H9 (cell line): ENCODE data around the gene NOVA1. TPM values are rescaled to one million over a fixed set of nuclear protein-coding genes. Genes with fewer than 3 reads are reported as not detected.

Experiments used
- DNase-seq: peaks from one replicate; pipeline ENCODE4 v3.0.0-alpha.2; 2017
- H2AFZ ChIP-seq: one replicate; pipeline ENCODE4 v1.6.1; 2013; ENCODE audit warnings: mild to moderate bottlenecking, low read length, control low read depth, moderate library complexity
- H2AK5ac ChIP-seq: 2 replicates; pipeline ENCODE4 v1.6.1; 2013; ENCODE audit warnings: low read length, control low read depth, mixed read lengths; ENCODE audit not compliant: insufficient read length
- H2BK120ac ChIP-seq: one replicate; pipeline ENCODE4 v1.6.1; 2013; ENCODE audit warnings: low read depth, mild to moderate bottlenecking, low read length, control low read depth, inconsistent platforms; ENCODE audit not compliant: poor library complexity, severe bottlenecking
- H2BK12ac ChIP-seq: 2 replicates; pipeline ENCODE4 v1.6.1; 2013; ENCODE audit warnings: low read length, control low read depth, mixed read lengths, low read depth; ENCODE audit not compliant: insufficient read length
- H2BK15ac ChIP-seq: 2 replicates; pipeline ENCODE4 v1.6.1; 2013; ENCODE audit warnings: low read depth, low read length, control low read depth
- H2BK20ac ChIP-seq: one replicate; pipeline ENCODE4 v1.6.1; 2013; ENCODE audit warnings: low read depth, mild to moderate bottlenecking, low read length, control low read depth, inconsistent platforms; ENCODE audit not compliant: poor library complexity, severe bottlenecking
- H2BK5ac ChIP-seq: 2 replicates; pipeline ENCODE4 v1.6.1; 2013; ENCODE audit warnings: low read length, control low read depth, mixed read lengths; ENCODE audit not compliant: insufficient read length
- H3K14ac ChIP-seq: 2 replicates; pipeline ENCODE4 v1.6.1; 2013; ENCODE audit warnings: low read length, control low read depth; ENCODE audit not compliant: insufficient read depth
- H3K18ac ChIP-seq: 2 replicates; pipeline ENCODE4 v1.6.1; 2013; ENCODE audit warnings: low read depth, mild to moderate bottlenecking, mixed read lengths, low read length, control low read depth; ENCODE audit not compliant: insufficient read length
- H3K23ac ChIP-seq: 2 replicates; pipeline ENCODE4 v1.6.1; 2013; ENCODE audit warnings: low read length, control low read depth, mixed read lengths, low read depth; ENCODE audit not compliant: insufficient read length
- H3K23me2 ChIP-seq: 2 replicates; pipeline ENCODE4 v1.6.1; 2013; ENCODE audit warnings: low read depth, mild to moderate bottlenecking, mixed read lengths, low read length, control low read depth; ENCODE audit not compliant: insufficient read length, poor library complexity, severe bottlenecking
- H3K27ac ChIP-seq: 2 replicates; pipeline ENCODE4 v1.5.1; 2013; ENCODE audit warnings: low read length, control low read depth, mixed read lengths, low read depth; ENCODE audit not compliant: insufficient read length
- H3K27me3 ChIP-seq: 2 replicates; pipeline ENCODE4 v1.6.1; 2013; ENCODE audit warnings: low read length, control low read depth, inconsistent platforms; ENCODE audit not compliant: insufficient read depth
- H3K4ac ChIP-seq: 2 replicates; pipeline ENCODE4 v1.6.1; 2013; ENCODE audit warnings: low read depth, mild to moderate bottlenecking, control low read depth, inconsistent platforms, low read length, moderate library complexity
- H3K4me1 ChIP-seq: 2 replicates; pipeline ENCODE4 v1.6.1; 2013; ENCODE audit warnings: low read length, control low read depth, inconsistent platforms; ENCODE audit not compliant: insufficient read depth
- H3K4me2 ChIP-seq: 2 replicates; pipeline ENCODE4 v1.6.1; 2013; ENCODE audit warnings: low read length, control low read depth, mixed read lengths; ENCODE audit not compliant: insufficient read length, insufficient read depth
- H3K56ac ChIP-seq: 2 replicates; pipeline ENCODE4 v1.6.1; 2013; ENCODE audit warnings: low read depth, mild to moderate bottlenecking, mixed read lengths, low read length, control low read depth; ENCODE audit not compliant: insufficient read length
- H3K79me1 ChIP-seq: 2 replicates; pipeline ENCODE4 v1.6.1; 2013; ENCODE audit warnings: low read depth, mild to moderate bottlenecking, moderate library complexity, low read length, control low read depth, inconsistent platforms; ENCODE audit not compliant: insufficient read depth, poor library complexity, severe bottlenecking
- H3K79me2 ChIP-seq: 2 replicates; pipeline ENCODE4 v1.6.1; 2013; ENCODE audit warnings: low read length, control low read depth, inconsistent platforms; ENCODE audit not compliant: insufficient read depth
- H3K9ac ChIP-seq: 2 replicates; pipeline ENCODE4 v1.6.1; 2013; ENCODE audit warnings: low read length, control low read depth, mixed read lengths; ENCODE audit not compliant: insufficient read length; ENCODE audit errors: extremely low read depth
- H3K9me3 ChIP-seq: one replicate; pipeline ENCODE4 v1.6.1; 2013; ENCODE audit warnings: low read depth, low read length, inconsistent platforms; ENCODE audit not compliant: control insufficient read depth
- H3T11ph ChIP-seq: one replicate; pipeline ENCODE4 v1.6.1; 2013; ENCODE audit warnings: mild to moderate bottlenecking, low read length, control low read depth, inconsistent platforms
- H4K20me1 ChIP-seq: one replicate; pipeline ENCODE4 v1.6.1; 2013; ENCODE audit not compliant: control insufficient read depth, insufficient read length, insufficient read depth
- H4K5ac ChIP-seq: 2 replicates; pipeline ENCODE4 v1.6.1; 2013; ENCODE audit warnings: low read depth, mild to moderate bottlenecking, mixed read lengths, low read length, control low read depth; ENCODE audit not compliant: insufficient read length
- H4K8ac ChIP-seq: replicated peaks from 2 replicates; pipeline ENCODE4 v1.6.1; 2013; ENCODE audit warnings: low read length, control low read depth, mixed read lengths, low read depth; ENCODE audit not compliant: insufficient read length
- H4K91ac ChIP-seq: 2 replicates; pipeline ENCODE4 v1.6.1; 2013; ENCODE audit warnings: low read depth, mild to moderate bottlenecking, moderate library complexity, mixed read lengths, low read length, control low read depth; ENCODE audit not compliant: insufficient read length
- H3K27ac Mint-ChIP-seq, 3 experiments: 2 replicates in 2 of 3; 3 replicates in 1 of 3; pipeline ENCODE4 v1.8.0; 2020 to 2021; ENCODE audit warnings: mixed read lengths in 3 of 3, mild to moderate bottlenecking in 1 of 3, moderate library complexity in 1 of 3
- H3K27me3 Mint-ChIP-seq: 2 replicates; pipeline ENCODE4 v1.8.0; 2021; ENCODE audit warnings: low read depth, mild to moderate bottlenecking, moderate library complexity, mixed read lengths
- H3K36me3 Mint-ChIP-seq, 3 experiments: 2 replicates in 2 of 3; 3 replicates in 1 of 3; pipeline ENCODE4 v1.8.0; 2020 to 2021; ENCODE audit warnings: low read depth in 3 of 3, mixed read lengths in 3 of 3; ENCODE audit not compliant: insufficient read depth in 1 of 3
- H3K4me1 Mint-ChIP-seq, 2 experiments: 2 replicates each; pipeline ENCODE4 v1.8.0; 2020; ENCODE audit warnings: mixed read lengths in 2 of 2
- H3K4me3 Mint-ChIP-seq, 2 experiments: 2 replicates in 1 of 2; 3 replicates in 1 of 2; pipeline ENCODE4 v1.8.0; 2020 to 2021; ENCODE audit warnings: mild to moderate bottlenecking in 2 of 2, mixed read lengths in 2 of 2, moderate library complexity in 1 of 2
- H3K9me3 Mint-ChIP-seq, 2 experiments: 2 replicates in 1 of 2; 3 replicates in 1 of 2; pipeline ENCODE4 v1.8.0; 2020; ENCODE audit warnings: mild to moderate bottlenecking in 2 of 2, mixed read lengths in 2 of 2, moderate library complexity in 1 of 2
- WGBS: extraction: QIAGEN DNeasy Blood & Tissue Kit; methylation state at CpG from one replicate; pipeline ENCODE4 v1.1.7; 2013; ENCODE audit warnings: missing lambda C conversion rate, low lambda C conversion rate, mixed read lengths; ENCODE audit not compliant: insufficient read length; ENCODE audit errors: extremely low coverage; 5-methylcytosine and 5-hydroxymethylcytosine counted together
- total RNA-seq: library from RNA; stranded (reverse); gene quantifications from 2 replicates; pipeline ENCODE4 v1.2.1, GENCODE V29; 2021
- TF ChIP-seq, protein P1 (sequence below): fragments of 200-600 bp; sonication (generic); conservative IDR thresholded peaks from 3 replicates; pipeline ENCODE4 v1.8.0; 2021; ENCODE audit warnings: antibody characterized with exemption, mild to moderate bottlenecking

The NOVA1 gene
- total RNA-seq, 1 experiment from 2014 or later, result 13.8 TPM

DNA sequence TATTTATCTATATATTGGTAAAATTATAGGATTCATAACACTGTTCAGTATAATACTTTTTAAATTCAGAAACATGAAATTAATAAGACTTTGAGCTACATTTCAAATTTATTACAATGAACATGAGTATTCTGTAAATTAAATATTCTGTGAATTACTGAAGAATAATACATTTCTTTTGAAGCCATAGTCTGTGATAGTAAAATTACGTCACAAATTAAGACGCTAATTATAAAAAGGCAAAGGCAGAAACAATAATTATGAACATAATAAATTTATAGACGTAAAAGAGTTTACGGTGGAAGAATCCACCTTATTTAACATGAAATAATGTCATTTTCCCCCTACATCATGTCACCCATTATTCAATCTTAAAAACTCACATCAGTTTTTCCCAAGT is 118.9 kb downstream of the NOVA1 start:
- Histone ChIP-seq H3K27me3 (no peaks in the 10 kb centered on the region), H2BK15ac (no peak overlapping the region)

More for the DNA sequence above, 118.9 kb downstream of the NOVA1 start:
- Histone ChIP-seq H2BK5ac (no peak overlapping the region), H3K4ac (no peak overlapping the region), H2AFZ (no peak overlapping the region), H3K56ac (no peak overlapping the region), H3K23me2 (no peaks in the 10 kb centered on the region), H3K79me1 (no peaks in the 10 kb centered on the region), H3K9ac (no peak overlapping the region), H3K18ac (no peak overlapping the region), H2AK5ac (no peak overlapping the region), H2BK20ac (no peak overlapping the region), H4K8ac (no peak overlapping the region), H3K14ac (no peak overlapping the region), H2BK12ac (no peak overlapping the region), H3K27ac (no peak overlapping the region), H3K9me3 (no peaks in the 10 kb centered on the region), H4K20me1 (no peaks in the 10 kb centered on the region), H3K4me1 (no peaks in the 10 kb centered on the region), H4K5ac (no peak overlapping the region), H3K79me2 (no peaks in the 10 kb centered on the region), H3K23ac (no peak overlapping the region), H4K91ac (no peak overlapping the region), H3T11ph (no peak overlapping the region), H2BK120ac (no peak overlapping the region), H3K4me2 (no peak overlapping the region)
- WGBS, result no CpG with 5 or more reads among the region's 4 CpGs
- TF ChIP-seq, protein P1, sequence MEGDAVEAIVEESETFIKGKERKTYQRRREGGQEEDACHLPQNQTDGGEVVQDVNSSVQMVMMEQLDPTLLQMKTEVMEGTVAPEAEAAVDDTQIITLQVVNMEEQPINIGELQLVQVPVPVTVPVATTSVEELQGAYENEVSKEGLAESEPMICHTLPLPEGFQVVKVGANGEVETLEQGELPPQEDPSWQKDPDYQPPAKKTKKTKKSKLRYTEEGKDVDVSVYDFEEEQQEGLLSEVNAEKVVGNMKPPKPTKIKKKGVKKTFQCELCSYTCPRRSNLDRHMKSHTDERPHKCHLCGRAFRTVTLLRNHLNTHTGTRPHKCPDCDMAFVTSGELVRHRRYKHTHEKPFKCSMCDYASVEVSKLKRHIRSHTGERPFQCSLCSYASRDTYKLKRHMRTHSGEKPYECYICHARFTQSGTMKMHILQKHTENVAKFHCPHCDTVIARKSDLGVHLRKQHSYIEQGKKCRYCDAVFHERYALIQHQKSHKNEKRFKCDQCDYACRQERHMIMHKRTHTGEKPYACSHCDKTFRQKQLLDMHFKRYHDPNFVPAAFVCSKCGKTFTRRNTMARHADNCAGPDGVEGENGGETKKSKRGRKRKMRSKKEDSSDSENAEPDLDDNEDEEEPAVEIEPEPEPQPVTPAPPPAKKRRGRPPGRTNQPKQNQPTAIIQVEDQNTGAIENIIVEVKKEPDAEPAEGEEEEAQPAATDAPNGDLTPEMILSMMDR, result no peak
- no peak for DNase-seq
- no peaks in the 10 kb centered on the region for H3K27me3 Mint-ChIP-seq
- no peaks in the 10 kb centered on the region for H3K4me1 Mint-ChIP-seq
- H3K4me3 Mint-ChIP-seq, result no peak overlapping the region
- H3K36me3 Mint-ChIP-seq, result no peaks in the 10 kb centered on the region
- no peaks in the 10 kb centered on the region for H3K9me3 Mint-ChIP-seq
- no peak overlapping the region for H3K27ac Mint-ChIP-seq
